HG03342 (cell line): ENCODE results near the gene MDH1B.
"Not testable (repeated sequence)": the region's sequence is repeated elsewhere in the genome, so short reads cannot be mapped to it uniquely, and the experiment has no call there.

Source experiments
- ATAC-seq: cut with Tn5 transposase; IDR thresholded peaks from one replicate; pipeline ENCODE4 v1.9.1; 2021; ENCODE audit warnings: mild to moderate bottlenecking, moderate library complexity; ENCODE audit not compliant: unreplicated experiment

Gene MDH1B

GRCh38 chr2:206765242-206766056, at the start of gene MDH1B, which contains the start of gene FASTKD2:
Gene MDH1B (minus strand): TSS chr2:206765328. CDS start chr2:206765271, 57 bp downstream.
Gene FASTKD2 (plus strand): TSS chr2:206765606. CDS start chr2:206766694, 1,088 bp downstream.
- ATAC-seq: peak; percentile 89

GRCh38 chr2:206814498-206814897, 49.4 kb upstream of the MDH1B start:
- ATAC-seq: no peak

GRCh38 chr2:206812471-206812870, 47.3 kb upstream of the MDH1B start:
- ATAC-seq: not testable (repeated sequence)

- ATAC-seq: not testable (repeated sequence)
These were observed 42.5 kb upstream of the MDH1B start for GRCh38 chr2:206807624-206808023.

- no peak for ATAC-seq
These were observed 40.9 kb upstream of the MDH1B start for GRCh38 chr2:206805887-206806607.

GRCh38 chr2:206804326-206804725, 39.2 kb upstream of the MDH1B start:
- no peak for ATAC-seq

- ATAC-seq: no peak
These were observed 37.8 kb upstream of the MDH1B start for GRCh38 chr2:206802654-206803514.

GRCh38 chr2:206801418-206802189, 36.5 kb upstream of the MDH1B start:
- no peak for ATAC-seq

- peak; percentile 56 for ATAC-seq
These were observed 35.6 kb upstream of the MDH1B start for GRCh38 chr2:206800506-206801417.

GRCh38 chr2:206799083-206799482, 34.0 kb upstream of the MDH1B start:
- no peak for ATAC-seq

- peak; percentile 77 for ATAC-seq
These were observed 32.9 kb upstream of the MDH1B start for GRCh38 chr2:206798000-206798399.

- no peak for ATAC-seq
These were observed 32.2 kb upstream of the MDH1B start for GRCh38 chr2:206797376-206797775.

GRCh38 chr2:206792645-206793044, 27.5 kb upstream of the MDH1B start:
- no peak for ATAC-seq

GRCh38 chr2:206790311-206790935, 25.3 kb upstream of the MDH1B start:
- ATAC-seq: no peak

- no peak for ATAC-seq
These were observed 19.6 kb upstream of the MDH1B start for GRCh38 chr2:206784559-206785353.

- ATAC-seq: no peak
These were observed 18.6 kb upstream of the MDH1B start for GRCh38 chr2:206783718-206784117.

GRCh38 chr2:206780671-206781070, 15.5 kb upstream of the MDH1B start:
- ATAC-seq: no peak

- ATAC-seq: no peak
These were observed 11.3 kb upstream of the MDH1B start for GRCh38 chr2:206776432-206776831.
